Hippocampal formation (tissue), 2 donors: Measurements from ENCODE around the gene MARCHF7.
"Not testable (repeated sequence)": the region's sequence is repeated elsewhere in the genome, so short reads cannot be mapped to it uniquely, and the experiment has no call there.

Experiments
- DNase-seq, 2 donors: peaks; one replicate each; lab custom pipeline; 2025; lab: John Stamatoyannopoulos, UW

Gene MARCHF7

GRCh38 chr2:159712143-159712928, at the start of gene MARCHF7:
Gene MARCHF7 (plus strand): TSS chr2:159712506. CDS start chr2:159729023, 16,517 bp downstream.
- peak; percentile 90 to 91 for DNase-seq

DNA sequence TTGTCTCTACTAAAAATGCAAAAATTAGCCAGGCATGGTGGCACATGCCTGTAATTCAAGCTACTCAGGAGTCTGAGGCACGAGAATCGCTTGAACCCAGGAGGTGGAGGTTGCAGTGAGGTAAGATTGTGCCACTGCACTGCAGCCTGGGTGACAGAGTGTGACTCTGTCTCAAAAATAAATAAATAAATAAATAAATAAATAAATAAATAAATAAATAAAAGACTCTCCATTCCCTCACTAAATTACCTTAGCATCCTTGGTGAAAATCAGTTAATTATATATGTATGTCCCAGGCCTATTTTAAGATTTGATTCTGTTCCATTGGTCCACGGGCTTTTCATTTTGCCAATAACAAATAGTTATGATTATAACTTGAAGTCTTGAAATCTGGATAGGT, 44.9 kb upstream of the MARCHF7 start:
- DNase-seq, result not testable (repeated sequence)

DNA sequence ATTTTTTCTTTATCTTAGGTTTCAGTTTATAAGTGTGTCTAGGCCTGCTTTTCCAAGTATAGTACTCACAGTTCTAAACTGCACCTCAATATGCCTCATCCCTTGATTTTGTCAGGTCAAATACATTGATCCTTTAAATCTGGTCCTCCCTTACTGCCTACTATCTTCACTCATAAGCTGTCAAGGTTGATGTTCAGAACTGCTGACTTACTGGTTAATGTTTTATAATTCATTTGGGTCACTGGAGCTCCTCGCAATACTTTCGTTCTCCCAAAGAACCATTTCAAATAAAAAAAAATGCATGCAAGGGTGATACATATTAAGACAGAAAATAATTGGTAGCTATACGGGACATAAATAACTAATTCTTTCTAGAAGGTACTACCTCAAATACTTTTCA, 41.3 kb upstream of the MARCHF7 start:
- DNase-seq, result no peak

- peak in 1 of 2 donors; percentile 50 for DNase-seq
These were observed 34.7 kb upstream of the MARCHF7 start for GRCh38 chr2:159677654-159678053.

- DNase-seq, result no peak
These were observed 31.6 kb upstream of the MARCHF7 start for GRCh38 chr2:159680692-159681091.

DNA sequence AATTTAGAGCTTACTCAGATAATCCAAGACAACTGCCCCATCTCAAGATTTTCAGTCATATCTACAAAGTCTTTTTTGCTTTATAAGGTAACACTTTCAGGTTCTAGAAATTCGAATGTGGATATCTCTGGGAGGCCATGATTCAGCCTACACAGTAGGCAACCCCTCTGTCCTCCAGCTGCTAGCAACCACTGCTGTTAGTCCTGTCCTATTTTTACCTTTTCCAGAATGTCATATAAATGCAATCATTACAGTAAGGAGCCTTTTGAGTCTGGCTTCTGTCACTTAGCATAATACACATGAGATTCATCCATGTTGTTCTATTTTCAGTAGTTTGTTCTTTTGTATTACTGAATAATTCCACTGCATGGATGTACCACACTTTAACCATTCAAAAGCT, 28.5 kb upstream of the MARCHF7 start:
- no peak for DNase-seq

- DNase-seq, result no peak
These were observed 27.5 kb upstream of the MARCHF7 start for GRCh38 chr2:159684796-159685195.

DNA sequence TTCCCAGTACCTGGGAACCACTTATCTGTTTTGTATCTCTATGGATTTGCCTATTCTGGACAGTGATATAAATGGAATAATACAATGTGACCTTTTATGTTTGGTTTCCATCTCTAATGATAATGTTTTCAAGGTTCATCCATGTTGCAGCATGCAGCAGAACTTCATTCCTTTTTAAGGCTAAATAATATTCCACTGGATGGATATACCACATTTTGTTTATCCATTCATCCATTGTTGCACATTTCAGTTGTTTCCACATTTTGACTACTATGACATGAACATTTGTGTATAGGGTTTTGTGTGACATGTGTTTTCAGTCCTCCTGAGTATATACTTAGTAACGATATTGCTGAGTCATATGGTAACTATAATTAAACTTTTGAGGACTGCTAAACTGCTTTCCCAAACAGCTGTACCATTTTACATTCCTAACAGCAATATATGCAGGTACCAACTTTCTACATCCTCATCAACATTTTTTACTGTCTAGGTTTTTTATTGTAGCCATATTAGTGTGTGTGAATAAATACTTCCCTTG, 17.7 kb upstream of the MARCHF7 start:
- no peak for DNase-seq

- DNase-seq, result no peak
These were observed 16.4 kb upstream of the MARCHF7 start for GRCh38 chr2:159695795-159696448.

- no peak for DNase-seq
These were observed 8.8 kb upstream of the MARCHF7 start for GRCh38 chr2:159703491-159703890.

DNA sequence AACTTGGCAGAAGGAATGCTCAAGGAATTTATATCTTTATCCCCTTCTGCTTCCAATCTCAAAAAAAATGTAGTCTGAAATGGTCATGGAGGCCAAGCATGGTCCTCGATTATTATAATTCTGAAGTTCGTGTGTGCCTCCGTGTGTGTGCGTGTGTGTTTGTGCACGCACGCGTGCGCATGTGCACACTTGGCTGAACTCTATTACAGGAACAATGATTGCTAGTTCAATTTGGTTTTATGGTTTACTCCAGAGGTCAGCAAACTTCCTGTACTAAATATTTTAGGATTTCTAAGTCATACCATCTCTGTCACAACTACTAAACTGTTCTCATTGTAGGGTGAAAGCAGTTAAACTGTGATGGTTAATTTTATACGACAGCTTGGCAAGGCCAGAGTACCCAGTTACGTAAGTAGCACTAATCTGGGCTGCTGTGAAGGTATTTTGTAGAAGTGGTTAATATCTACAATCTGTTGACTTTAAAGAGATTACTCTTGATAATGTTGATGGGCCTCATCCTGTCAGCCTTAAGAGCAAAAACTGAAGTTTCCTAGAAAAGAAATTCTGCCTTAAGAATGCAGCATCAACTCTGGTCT, 5.8 kb upstream of the MARCHF7 start:
- DNase-seq, result no peak

GRCh38 chr2:159708066-159708760, 4.1 kb upstream of the MARCHF7 start:
- DNase-seq, result no peak

GRCh38 chr2:159710601-159711180, 1.6 kb upstream of the MARCHF7 start:
- no peak for DNase-seq

GRCh38 chr2:159711562-159712142, 654 bp upstream of the MARCHF7 start:
- peak in 1 of 2 donors; percentile 66 for DNase-seq

- no peak for DNase-seq
These were observed 669 bp downstream of the MARCHF7 start for GRCh38 chr2:159712929-159713420.

- no peak for DNase-seq
These were observed 1.4 kb downstream of the MARCHF7 start for GRCh38 chr2:159713631-159714246.

DNA sequence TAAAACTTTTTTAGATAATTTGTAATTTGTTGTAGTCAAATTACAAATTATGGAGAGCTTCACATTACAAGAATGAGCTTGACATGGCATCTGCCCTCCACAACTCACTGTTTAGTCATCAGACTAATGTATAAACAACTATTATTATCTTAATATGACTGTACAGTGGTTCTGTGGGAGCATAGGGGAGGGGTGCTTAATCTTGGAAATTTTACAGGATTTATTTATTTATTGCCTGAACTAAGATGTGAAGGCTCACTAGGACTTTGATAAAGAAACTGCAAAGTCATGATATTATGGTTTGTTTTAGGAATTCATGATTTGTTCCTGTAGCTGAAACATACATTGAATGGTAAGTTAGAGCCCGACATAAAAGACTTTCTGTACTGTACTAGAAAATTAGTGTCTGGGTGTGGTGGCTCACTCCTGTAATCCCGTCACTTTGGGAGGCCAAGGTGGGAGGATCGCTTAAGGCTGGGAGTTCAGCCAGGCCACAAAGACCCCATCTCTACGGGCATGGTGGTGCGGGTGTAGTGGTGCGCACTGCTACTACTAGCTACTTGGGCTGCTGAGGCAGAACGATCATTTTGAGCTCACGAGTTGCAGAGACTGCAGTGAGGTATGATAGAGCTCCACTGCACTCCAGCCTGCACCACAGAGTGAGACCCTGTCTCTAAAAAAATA, 2.1 kb downstream of the MARCHF7 start:
- DNase-seq, result no peak

GRCh38 chr2:159715451-159715850, 3.1 kb downstream of the MARCHF7 start:
- DNase-seq, result no peak

DNA sequence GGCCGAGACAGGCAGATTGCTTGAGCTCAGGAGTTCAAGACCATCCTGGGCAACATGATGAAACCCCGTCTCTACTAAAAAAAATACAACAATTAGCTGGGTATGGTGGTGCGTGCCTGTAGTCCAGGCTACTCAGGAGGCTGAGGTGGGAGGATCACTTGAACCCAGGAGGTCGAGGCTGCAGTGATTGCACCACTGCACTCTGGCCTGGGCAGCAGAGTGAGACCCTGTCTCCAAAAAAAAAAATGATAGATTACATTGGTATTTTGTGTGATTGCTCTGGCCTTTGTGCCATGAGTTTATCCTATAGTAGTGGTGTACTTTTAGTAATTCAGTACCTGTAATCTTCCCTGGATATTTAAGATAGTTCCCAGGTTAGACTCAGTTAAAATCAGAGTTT, 4.1 kb downstream of the MARCHF7 start:
- not testable (repeated sequence) for DNase-seq

GRCh38 chr2:159716857-159717256, 4.6 kb downstream of the MARCHF7 start:
- DNase-seq, result no peak
